ENCODE data around the gene EML4. TPM values are rescaled to one million over a fixed set of nuclear protein-coding genes. Genes with fewer than 3 reads are reported as not detected.

The EML4 gene
- total and polyA plus RNA-seq, 2 of the 13 experiments (the other 11 are each of a cell fraction or from before 2014, with no cell fraction given), result 243 to 476 TPM

- TF ChIP-seq, protein P1, sequence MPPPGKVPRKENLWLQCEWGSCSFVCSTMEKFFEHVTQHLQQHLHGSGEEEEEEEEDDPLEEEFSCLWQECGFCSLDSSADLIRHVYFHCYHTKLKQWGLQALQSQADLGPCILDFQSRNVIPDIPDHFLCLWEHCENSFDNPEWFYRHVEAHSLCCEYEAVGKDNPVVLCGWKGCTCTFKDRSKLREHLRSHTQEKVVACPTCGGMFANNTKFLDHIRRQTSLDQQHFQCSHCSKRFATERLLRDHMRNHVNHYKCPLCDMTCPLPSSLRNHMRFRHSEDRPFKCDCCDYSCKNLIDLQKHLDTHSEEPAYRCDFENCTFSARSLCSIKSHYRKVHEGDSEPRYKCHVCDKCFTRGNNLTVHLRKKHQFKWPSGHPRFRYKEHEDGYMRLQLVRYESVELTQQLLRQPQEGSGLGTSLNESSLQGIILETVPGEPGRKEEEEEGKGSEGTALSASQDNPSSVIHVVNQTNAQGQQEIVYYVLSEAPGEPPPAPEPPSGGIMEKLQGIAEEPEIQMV (CRISPR knock-in tag; IDR thresholded peaks at IDR 0.05; ENCODE audit: low read depth), result 0 out of 2 replicates have a peak, but pooled peaks have one; percentile 43
- TF ChIP-seq AHR (CRISPR knock-in tag; IDR thresholded peaks at IDR 0.05), result no peak
- TF ChIP-seq, protein P2, sequence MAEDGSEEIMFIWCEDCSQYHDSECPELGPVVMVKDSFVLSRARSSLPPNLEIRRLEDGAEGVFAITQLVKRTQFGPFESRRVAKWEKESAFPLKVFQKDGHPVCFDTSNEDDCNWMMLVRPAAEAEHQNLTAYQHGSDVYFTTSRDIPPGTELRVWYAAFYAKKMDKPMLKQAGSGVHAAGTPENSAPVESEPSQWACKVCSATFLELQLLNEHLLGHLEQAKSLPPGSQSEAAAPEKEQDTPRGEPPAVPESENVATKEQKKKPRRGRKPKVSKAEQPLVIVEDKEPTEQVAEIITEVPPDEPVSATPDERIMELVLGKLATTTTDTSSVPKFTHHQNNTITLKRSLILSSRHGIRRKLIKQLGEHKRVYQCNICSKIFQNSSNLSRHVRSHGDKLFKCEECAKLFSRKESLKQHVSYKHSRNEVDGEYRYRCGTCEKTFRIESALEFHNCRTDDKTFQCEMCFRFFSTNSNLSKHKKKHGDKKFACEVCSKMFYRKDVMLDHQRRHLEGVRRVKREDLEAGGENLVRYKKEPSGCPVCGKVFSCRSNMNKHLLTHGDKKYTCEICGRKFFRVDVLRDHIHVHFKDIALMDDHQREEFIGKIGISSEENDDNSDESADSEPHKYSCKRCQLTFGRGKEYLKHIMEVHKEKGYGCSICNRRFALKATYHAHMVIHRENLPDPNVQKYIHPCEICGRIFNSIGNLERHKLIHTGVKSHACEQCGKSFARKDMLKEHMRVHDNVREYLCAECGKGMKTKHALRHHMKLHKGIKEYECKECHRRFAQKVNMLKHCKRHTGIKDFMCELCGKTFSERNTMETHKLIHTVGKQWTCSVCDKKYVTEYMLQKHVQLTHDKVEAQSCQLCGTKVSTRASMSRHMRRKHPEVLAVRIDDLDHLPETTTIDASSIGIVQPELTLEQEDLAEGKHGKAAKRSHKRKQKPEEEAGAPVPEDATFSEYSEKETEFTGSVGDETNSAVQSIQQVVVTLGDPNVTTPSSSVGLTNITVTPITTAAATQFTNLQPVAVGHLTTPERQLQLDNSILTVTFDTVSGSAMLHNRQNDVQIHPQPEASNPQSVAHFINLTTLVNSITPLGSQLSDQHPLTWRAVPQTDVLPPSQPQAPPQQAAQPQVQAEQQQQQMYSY (CRISPR knock-in tag; IDR thresholded peaks at IDR 0.05), result no peak
- no peak for TF ChIP-seq ZMYM4 (CRISPR knock-in tag; IDR thresholded peaks at IDR 0.05)
- TF ChIP-seq ZNF264 (CRISPR knock-in tag; IDR thresholded peaks at IDR 0.05), result peak; percentile 33; the same call in 1 of the 2 replicates
- peak; percentile 20; the same call in 1 of the 2 replicates for TF ChIP-seq SP140L (CRISPR knock-in tag; IDR thresholded peaks at IDR 0.05; ENCODE audit: borderline replicate concordance)
- no peak for TF ChIP-seq HMGA1 (CRISPR knock-in tag; conservative IDR thresholded peaks at IDR 0.05)
- 0 out of 2 replicates have a peak, but pooled peaks have one; percentile 36 for TF ChIP-seq ZFP41 (CRISPR knock-in tag; IDR thresholded peaks at IDR 0.05; ENCODE audit: borderline replicate concordance)
- TF ChIP-seq SRF (IDR thresholded peaks at IDR 0.05; ENCODE audit: low read depth, low read length), result peak; percentile 91
- TF ChIP-seq CEBPG (CRISPR knock-in tag; IDR thresholded peaks at IDR 0.05), result no peak
- TF ChIP-seq ZNF354B (CRISPR knock-in tag; IDR thresholded peaks at IDR 0.05), result no peak
- TF ChIP-seq WIZ (CRISPR knock-in tag; IDR thresholded peaks at IDR 0.05), result no peak
- TF ChIP-seq ZNF615 (CRISPR knock-in tag; IDR thresholded peaks at IDR 0.05; ENCODE audit: borderline replicate concordance), result no peak
- TF ChIP-seq, protein P3, sequence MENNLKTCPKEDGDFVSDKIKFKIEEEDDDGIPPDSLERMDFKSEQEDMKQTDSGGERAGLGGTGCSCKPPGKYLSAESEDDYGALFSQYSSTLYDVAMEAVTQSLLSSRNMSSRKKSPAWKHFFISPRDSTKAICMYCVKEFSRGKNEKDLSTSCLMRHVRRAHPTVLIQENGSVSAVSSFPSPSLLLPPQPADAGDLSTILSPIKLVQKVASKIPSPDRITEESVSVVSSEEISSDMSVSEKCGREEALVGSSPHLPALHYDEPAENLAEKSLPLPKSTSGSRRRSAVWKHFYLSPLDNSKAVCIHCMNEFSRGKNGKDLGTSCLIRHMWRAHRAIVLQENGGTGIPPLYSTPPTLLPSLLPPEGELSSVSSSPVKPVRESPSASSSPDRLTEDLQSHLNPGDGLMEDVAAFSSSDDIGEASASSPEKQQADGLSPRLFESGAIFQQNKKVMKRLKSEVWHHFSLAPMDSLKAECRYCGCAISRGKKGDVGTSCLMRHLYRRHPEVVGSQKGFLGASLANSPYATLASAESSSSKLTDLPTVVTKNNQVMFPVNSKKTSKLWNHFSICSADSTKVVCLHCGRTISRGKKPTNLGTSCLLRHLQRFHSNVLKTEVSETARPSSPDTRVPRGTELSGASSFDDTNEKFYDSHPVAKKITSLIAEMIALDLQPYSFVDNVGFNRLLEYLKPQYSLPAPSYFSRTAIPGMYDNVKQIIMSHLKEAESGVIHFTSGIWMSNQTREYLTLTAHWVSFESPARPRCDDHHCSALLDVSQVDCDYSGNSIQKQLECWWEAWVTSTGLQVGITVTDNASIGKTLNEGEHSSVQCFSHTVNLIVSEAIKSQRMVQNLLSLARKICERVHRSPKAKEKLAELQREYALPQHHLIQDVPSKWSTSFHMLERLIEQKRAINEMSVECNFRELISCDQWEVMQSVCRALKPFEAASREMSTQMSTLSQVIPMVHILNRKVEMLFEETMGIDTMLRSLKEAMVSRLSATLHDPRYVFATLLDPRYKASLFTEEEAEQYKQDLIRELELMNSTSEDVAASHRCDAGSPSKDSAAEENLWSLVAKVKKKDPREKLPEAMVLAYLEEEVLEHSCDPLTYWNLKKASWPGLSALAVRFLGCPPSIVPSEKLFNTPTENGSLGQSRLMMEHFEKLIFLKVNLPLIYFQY (CRISPR knock-in tag; IDR thresholded peaks at IDR 0.05; ENCODE audit: borderline replicate concordance), result peak; percentile 19; the same call in 1 of the 2 replicates
- 0 out of 2 replicates have a peak, but pooled peaks have one; percentile 71 for TF ChIP-seq MEIS1 (CRISPR knock-in tag; IDR thresholded peaks at IDR 0.05; ENCODE audit: borderline replicate concordance)
- peak; percentile 4 for TF ChIP-seq ZNF781 (CRISPR knock-in tag; IDR thresholded peaks at IDR 0.05; ENCODE audit: borderline replicate concordance, not compliant biosample characterization)
- no peak for TF ChIP-seq E2F1 (CRISPR knock-in tag; IDR thresholded peaks at IDR 0.05)
Measured at GRCh38 chr2:42168459-42169099, 574 bp upstream of the EML4 start (continued).

Data from HepG2 (cell line).